Stimulated activated CD8-positive, alpha-beta memory T cell treated with anti-CD3 and anti-CD28 coated beads, Interleukin-15, amount 100 ng/mL, for 48 hours (primary cell): ENCODE results near the gene CEMIP2.

Experiments
- DNase-seq, 2 donors: peaks; one replicate each; pipeline ENCODE4 v3.0.0-alpha.2; 2020; ENCODE audit warnings: low read depth in 2 of 2

The CEMIP2 gene

DNA sequence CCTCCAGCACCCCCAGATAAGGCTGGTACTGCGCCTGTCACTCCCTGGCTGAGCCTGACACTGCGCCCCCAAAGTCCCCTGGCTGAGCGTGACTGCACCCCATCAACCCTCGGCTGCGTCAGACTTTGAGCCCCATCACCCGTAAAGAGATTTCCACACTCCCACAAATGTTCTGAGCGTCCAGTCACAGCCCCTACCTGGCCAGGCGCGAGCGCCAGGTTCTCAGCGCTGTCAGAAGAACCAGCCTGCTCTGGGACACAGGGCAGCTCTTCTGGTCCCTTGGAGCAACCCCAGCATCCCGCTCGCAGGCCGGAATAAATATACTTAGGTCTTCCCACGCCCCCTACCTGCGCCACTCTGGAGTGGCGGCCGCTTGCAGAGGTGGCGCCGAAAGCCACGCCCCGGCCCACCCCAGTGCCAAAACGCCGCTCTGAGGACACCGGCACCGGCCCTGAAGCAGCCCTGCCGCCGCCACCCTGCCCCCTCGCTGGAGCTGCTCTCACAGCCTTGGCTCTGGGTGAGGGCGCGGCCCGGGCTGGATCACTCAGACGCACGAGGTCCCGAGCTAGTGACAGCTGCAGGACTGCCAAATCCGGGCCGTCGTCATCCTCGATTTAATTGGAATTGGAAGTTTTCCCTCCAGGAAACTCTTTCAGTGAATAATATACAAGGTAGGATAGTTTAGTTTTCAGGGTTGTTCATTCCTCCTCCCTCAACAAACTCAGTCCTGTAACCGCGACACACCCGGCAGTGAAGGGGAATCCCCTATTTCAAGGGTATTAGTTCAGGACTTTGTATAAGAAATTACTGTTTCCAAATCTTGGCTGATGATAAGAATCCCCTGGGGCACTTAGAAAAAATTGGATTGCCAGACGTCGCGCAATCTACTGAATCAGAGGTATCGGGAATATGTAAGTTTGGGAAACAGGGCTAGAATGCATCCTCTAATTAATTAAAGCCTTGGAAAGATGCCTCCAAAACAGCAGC is 1.2 kb upstream of the CEMIP2 start:
- DNase-seq: peak; percentile 64 to 67

DNA sequence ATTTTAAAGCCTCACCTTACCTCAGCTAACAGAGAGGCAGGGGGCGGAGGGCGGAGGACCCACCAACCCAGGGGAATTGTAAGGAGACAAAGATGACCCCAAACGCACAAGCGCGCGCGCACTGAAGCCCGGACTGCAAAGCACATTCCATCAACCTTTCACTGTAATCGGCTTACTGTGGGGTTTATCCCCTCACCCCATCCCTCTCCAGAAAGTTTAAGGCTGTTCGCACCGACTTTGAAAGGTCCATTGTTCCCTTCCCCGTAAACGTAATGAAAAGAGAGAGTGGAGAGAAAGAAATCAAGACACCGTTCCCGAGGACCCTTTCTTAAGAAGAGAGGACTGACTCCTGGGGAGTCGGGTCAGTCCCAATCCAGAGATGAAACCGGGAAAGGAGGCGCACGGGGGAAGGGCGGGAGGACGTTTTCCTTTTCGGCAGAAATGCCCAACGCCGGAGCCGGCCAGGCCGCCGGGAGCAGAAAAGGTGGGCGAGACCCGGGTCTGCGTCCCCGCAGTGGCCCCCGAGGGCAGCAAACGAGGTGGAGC is 464 bp downstream of the CEMIP2 start:
- DNase-seq: no peak

DNA sequence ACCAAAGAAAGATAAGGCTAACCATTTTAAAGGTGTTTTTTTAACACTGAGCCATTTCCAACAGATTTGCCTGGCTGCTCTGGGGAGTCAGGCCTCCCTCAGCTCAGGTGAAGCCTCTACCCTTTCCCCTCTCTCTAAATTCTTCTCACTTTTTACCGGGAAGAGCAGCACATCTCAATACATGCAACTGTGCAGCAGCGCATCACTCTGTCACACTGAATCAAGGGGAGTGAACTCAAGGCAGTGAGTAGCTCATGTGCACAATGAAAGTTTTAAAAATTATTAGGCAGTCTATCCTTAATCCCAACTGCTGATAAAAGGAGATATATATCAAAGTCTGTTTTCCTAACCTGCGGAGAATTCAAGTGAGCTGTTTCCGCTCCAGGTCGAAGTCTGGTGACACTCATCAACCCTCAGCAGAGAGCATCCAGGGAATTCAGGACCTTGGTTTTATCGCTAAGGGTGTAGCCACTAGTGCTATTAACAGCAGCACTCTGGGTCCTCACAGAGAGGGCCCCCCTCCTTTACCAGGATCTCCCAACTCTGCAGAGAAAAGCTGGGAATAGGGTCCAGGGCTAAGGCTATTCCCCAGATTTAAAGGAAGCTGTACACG is 1.0 kb downstream of the CEMIP2 start:
- no peak for DNase-seq

DNA sequence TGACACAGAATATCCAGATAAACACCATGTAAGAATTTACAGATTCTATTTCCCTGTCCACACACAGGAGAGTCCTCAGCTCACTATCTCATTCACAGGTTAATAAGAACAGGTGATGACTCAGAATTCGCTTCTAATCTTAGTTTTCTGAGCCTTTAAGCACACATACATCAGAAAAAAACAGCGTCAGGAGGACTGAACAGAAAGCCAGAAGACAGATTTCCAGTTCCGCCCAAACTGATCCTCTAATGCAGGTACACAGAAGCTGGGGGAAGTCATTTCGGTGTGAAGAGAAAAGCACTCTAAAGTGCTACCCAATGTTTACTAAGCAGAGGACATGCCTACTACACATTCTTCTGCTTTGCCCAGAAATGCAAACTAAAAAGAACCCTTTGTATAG is 1.6 kb downstream of the CEMIP2 start:
- DNase-seq: no peak

DNA sequence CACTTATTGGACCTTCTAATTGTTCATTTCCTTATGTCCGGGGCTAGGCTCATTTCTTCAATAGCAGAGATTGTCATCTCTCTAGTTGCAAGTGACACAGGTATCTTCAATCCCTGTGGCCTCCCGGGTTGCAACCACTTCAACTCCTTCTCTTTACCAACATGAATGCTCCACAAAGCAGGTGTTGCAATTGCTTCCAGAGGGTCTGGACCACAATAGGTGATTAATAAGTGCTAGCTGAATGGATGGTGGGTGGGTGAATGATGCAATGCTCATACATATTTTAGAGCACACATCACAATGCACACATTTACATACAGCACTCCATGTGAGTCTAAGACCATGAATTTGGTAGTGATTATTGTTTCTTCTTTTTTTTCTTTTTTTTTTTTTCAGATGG is 2.6 kb downstream of the CEMIP2 start:
- DNase-seq: no peak

DNA sequence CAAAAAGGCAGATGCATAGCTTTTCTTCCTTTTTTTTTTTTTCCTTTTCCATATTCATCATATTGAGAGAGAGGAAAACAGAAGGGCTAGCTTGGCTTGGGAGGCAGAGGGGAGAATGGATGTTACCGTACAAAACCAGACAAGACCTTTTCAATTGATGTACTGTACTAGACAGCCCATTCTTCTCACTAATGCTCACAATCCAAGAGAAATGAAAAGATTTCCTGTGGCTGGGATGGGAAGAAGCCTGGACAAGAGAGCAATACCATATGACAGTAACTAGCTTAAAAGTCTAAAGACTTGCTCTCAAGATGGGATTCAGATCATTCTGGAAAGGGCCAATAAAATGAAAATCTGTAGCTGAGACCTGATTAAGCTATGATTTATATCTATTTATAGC is 3.4 kb downstream of the CEMIP2 start:
- DNase-seq: no peak

DNA sequence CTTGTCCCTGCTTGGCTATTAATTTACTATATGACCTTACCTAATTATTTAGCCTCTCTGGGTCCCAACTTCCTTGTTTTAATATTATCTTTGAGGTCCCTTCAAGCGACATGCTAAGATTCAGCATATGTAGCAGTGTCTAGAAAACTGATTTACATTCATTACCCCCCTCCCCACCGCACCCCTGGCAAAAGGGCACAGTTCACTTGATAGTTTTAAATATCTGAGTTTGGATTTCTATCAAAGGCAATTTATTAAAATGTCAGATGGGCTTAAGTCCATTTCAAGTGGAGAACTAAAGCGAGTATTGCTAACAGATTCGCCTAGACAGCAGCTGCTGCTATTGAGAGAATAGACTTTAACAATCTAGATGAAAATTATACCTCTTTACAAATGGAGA is 3.9 kb downstream of the CEMIP2 start:
- DNase-seq: no peak

DNA sequence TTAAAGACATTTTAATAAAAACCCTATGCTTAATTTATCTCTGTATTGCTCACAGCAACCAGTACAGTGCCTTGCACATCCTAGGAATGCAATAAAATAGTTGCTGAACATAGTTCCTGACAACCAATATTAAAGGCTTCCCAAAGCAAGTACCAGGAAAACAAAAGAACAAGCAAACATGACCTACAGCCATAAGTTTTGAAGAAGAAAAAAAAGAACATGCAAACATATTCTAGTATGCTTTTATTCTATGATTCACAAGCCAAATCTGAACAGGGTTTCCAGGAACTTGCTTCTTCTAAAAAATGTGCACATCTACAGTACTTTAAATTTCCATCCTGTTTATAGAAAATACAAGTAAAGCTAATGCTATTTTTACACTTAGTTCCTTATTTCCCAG is 4.5 kb downstream of the CEMIP2 start:
- no peak for DNase-seq

DNA sequence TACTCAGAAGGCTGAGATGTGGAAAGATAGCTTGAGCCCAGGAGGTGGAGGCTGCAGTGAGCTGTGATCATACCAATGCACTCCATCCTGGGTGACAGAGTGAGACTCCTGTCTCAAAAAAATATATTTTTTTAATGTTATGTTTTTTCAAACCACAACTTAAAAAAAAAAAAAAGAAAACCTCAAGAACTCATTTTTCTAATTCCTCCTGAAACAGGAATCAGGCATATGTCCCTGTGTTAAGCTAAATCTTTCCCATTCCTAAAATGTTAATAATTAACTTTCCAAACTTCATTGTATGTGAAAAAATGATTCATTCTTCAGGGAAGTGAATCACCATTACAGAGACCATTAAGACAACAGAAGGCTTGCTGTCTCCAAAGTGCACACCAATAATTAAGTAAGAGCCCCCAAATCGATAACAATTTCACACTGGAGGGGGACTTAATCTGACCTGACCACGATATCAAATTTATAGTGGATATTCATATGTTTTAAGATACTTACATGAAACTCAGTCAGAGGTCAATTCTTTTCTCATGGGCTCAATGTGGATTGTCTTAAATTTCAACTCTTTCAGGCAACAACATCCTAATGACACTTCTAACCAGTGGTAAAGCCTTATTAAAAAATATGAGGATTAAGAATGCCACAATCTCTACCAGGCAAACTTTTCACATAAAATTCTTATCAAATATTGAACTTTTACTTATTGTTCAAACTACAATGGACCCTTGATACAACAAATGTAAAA is 5.2 kb downstream of the CEMIP2 start:
- DNase-seq: no peak

DNA sequence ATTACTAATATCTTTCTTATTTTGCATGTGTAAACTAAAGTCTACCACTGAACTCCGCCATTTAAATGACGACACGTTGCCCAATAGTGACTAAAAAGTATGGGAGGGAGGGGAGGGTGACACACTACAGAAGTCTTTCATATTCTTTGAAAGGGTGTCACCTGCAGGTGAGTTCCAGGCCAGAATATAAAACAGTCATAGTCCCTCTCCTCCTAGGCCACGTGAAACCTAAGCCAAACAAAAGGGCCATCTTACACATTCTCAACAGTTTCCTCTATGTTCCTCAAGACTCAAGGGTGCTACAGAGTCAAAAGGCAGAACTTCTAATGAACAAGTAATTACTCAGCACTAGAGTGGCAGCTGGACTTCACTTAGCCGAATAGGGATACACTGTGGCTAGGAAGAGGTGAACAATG is 6.4 kb downstream of the CEMIP2 start:
- no peak for DNase-seq

DNA sequence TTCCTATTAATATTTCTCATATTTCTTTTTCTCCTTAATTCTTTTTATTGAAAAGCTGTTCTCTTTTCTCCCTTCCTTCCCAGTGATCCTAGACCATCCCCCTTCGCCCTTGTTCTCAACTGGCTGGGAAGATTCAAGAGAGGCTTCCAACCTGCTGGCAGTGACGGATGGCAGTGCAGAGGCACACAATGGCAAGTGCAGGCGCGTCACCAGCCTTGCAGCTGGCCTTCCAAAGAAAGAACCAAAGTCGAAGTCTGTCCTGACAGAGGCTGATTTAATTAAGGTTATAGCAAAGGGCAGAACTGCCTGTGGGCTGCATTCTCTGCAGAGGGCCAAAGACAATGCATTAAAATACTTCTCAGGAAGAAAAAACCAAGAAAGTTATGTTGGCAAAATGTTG is 7.4 kb downstream of the CEMIP2 start:
- no peak for DNase-seq

DNA sequence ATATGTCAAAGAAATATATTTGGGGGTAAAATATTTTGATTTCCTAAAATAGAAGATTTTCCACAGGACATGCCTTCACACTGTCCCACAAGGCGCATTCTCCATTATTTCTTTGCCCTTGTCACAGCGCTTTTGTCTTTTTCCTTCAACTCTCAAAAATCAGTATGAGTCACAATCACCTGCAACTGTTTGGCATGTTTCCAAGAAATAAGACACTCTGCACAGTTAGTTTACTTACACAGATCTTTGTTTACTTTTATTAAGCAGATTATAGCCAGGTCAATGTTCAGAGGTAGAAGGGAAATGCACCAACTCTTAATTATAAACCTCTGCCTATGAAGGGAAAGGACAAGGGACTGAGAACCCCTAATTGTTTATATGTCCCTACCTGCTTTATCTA is 9.5 kb downstream of the CEMIP2 start:
- DNase-seq: no peak

DNA sequence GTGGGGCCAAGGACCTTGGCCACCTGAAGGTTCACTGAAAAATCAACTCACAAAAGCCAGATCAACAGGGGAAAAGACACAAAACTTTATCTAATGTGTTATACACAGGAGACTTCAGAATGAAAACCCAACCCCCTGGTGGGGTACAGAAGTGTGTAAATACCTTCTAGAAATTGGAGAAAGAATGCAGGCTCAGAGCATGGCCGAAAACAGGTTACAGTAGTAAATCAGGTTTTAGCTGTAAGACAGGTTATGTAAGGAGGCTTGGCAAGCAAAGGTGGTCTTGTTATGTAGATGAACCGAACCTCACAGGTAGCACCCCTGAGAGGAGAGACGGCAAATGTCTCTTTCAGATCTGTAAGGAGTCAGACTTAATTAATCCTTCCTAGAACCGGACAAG is 10.0 kb downstream of the CEMIP2 start:
- no peak for DNase-seq

DNA sequence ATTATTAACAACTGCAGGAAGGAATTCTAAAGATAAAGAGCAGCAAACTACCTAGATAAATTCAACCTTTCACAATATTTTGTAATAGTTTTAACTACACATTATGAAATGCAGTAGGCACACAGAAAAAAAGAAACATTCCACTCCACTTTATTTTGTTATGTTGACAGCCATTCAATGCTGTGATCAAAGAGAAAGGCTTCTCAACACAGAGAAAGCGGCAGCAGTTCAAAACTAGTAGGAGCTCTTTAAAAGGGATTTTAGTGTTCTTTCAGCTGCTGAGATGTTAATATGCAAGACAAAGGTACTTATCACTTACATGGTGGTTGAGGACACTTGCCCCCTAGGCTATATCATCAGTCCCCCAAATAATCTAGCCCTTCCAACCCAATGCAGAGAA is 11.6 kb downstream of the CEMIP2 start:
- DNase-seq: no peak

DNA sequence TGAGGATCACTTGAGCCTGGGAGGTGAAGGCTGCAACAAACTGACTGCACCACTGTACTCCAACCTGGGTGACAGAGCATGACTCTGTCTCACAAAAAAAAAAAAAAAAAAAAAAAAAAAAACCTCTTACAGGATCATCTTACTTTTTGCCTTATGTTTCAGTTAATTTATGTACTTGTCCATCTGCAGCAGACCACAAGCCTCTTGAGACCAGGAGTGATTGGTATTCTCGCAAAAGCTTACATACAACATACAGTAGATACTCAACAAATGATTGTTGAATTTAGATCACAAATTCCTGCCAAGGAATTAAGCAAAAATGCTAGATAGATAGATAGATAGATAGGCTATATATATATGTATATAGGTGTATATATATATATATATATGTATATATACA is 12.4 kb downstream of the CEMIP2 start:
- no peak for DNase-seq

DNA sequence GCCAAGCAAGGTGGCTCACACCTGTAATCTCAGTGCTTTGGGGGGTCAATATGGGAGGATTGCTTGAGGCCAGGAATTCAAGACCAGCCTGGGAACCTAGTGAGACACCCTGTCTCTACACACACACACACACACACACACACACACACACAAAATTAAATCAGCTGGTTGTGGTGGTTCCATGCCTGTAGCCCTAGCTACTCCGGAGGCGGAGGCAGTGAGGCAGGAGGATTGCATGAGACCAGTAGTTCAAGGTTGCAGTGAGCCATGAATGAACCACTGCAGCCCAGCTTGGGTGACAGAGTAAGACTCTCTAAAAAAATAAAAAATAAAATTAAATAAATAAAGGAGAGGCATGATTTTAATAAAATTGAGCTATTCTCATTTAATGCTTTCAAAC is 13.1 kb downstream of the CEMIP2 start:
- no peak for DNase-seq

DNA sequence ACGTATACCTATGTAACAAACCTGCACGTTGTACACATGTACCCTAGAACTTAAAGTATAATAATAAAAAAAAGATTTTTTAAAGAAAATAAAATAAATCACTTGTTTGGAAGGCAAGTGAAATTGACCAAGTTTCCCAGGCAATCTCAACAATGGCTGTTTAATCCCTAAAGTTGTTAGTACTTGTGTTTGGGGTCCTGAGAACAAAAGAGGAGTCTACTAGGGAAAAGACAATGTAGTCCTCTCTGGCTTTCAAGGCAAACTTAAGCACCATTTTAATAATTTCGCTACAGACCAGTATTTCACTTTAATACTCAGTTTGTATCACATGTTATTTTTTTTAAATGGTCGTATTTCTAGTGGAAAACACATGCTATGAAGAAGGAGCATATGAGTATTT is 14.2 kb downstream of the CEMIP2 start:
- DNase-seq: no peak

DNA sequence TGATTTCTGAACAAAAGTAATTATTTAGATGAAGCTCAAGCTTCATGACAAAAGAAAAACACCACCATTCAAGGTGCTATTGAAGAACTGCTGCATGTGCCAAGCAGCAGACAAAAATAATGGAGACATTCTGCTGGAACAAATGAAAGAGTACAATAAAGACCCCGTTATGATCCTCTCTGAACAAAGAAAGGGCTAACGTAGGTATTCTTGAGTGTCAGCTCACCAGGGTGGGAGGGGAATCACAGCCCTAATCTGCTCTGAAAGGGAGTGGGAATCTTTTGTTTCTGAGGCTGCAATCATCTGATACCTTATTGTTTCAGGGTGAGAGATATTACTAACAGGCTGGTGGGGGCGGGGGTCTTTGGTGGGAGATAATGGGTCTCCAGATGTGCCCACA is 15.4 kb downstream of the CEMIP2 start:
- no peak for DNase-seq

DNA sequence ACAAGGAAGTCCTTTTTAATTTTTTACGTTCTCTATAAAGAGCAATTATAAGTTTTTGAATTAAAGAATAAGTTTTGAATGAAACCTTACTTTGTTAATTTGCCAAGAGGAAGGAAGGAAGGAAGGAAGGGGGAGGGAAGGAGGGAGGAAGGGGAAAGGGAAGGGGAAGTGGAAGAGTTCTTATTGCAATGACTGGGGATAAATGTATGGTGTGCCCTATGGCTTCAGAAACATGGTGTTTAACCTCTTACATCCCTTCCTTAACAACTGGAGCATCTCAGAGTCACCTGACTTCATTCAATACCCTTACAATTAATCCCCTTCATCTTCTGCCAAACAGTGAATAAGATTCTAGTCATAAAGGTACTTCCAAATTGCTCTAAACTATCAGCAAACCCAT is 16.0 kb downstream of the CEMIP2 start:
- DNase-seq: no peak

DNA sequence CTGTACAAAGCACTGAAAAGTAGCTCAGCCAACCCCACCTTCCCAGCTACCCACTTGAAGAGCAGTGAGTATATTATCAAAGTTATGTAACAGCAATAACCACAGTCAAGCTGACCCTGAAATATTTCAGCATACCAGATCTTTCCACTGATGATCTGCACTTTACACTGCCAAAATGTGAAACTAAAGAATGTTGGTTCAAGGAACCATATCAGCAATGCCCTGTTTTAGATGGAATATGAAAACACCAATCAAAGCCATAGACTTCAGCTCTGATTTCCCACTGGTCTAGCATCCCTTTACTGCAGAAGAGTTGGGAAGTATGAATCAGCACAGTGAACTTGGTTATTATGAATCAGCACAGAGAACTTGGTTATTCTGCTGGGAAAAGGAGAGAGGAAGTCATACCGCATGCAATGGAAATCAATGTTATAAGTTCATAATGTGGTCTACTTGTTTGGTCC is 20.0 kb downstream of the CEMIP2 start:
- no peak for DNase-seq

DNA sequence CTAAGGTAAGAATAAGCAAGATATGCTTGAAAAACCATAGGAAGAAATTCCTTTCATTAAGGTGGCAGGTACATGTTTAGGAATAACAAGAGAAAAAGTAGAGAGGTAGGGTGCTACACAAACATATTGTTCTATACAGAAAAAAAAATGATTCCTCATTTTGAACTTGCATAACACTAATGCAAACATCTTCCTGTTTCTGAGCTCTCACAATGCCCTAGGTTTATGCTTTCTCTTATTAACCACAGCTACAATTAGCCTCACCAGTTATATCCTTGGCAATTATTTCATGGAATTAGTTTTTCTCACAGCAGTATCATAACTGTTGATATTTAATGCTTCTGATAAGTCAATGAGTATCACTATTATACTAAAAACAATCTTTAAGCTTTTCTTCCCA is 20.7 kb downstream of the CEMIP2 start:
- no peak for DNase-seq

DNA sequence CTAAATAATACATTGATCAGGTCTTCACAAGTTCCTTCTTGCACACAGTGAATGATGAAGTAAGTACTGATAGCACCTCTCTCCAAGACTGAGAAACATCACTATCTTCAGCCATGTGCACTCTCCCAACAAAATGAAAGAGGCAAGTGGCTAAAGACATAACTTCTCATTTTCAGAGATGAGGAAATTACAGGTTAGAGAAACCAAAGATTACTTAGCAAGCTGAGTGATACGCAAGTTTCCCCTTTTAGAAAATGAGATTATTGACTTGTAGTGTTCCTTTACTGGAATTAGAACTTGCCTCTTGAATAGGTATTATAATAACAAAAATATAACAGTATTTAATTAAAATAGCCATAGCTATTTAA is 21.6 kb downstream of the CEMIP2 start:
- DNase-seq: no peak
